Activated T-cell treated with anti-CD3 and anti-CD28 coated beads, Interleukin-2, amount 50 U/mL, for 72 hours (primary cell): ENCODE results near the gene GPR158. TPM values are rescaled to one million over a fixed set of nuclear protein-coding genes. Genes with fewer than 3 reads are reported as not detected.

Experiments
- ATAC-seq, 2 donors: fragments of 150-1000 bp; cut with Tn5 transposase; replicated peaks in 1 of 2; 2 replicates each; pipeline ENCODE4 v1.10.0; 2021; ENCODE audit warnings: moderate library complexity in 2 of 2, mild to moderate bottlenecking in 1 of 2
- DNase-seq, 2 donors: peaks; one replicate each; pipeline ENCODE4 v3.0.0; 2021 to 2022; ENCODE audit warnings: mixed read lengths in 1 of 2
- H3K27ac Mint-ChIP-seq: one replicate; pipeline ENCODE4 v1.8.0; 2022; ENCODE audit warnings: mild to moderate bottlenecking, moderate library complexity, mixed read lengths
- H3K27me3 Mint-ChIP-seq: one replicate; pipeline ENCODE4 v1.8.0; 2022; ENCODE audit warnings: low read depth, mixed read lengths
- H3K36me3 Mint-ChIP-seq, 2 donors: one replicate each; pipeline ENCODE4 v1.8.0; 2022; ENCODE audit warnings: mixed read lengths in 2 of 2, mild to moderate bottlenecking in 1 of 2; ENCODE audit not compliant: insufficient read depth in 2 of 2
- H3K4me1 Mint-ChIP-seq: one replicate; pipeline ENCODE4 v1.8.0; 2022; ENCODE audit warnings: low read depth, mixed read lengths
- H3K4me3 Mint-ChIP-seq, 2 donors: one replicate each; pipeline ENCODE4 v1.8.0; 2022; ENCODE audit warnings: mild to moderate bottlenecking in 2 of 2, mixed read lengths in 2 of 2, moderate library complexity in 2 of 2
- H3K9me3 Mint-ChIP-seq, 2 donors: one replicate each; pipeline ENCODE4 v1.8.0; 2022; ENCODE audit warnings: mixed read lengths in 2 of 2
- total RNA-seq, 2 donors: library from RNA; stranded (reverse); gene quantifications; one replicate each; pipeline ENCODE4 v1.2.3, GENCODE V29; 2022

GPR158 gene
- total RNA-seq, 2 donors from 2014 or later = not detected

DNA sequence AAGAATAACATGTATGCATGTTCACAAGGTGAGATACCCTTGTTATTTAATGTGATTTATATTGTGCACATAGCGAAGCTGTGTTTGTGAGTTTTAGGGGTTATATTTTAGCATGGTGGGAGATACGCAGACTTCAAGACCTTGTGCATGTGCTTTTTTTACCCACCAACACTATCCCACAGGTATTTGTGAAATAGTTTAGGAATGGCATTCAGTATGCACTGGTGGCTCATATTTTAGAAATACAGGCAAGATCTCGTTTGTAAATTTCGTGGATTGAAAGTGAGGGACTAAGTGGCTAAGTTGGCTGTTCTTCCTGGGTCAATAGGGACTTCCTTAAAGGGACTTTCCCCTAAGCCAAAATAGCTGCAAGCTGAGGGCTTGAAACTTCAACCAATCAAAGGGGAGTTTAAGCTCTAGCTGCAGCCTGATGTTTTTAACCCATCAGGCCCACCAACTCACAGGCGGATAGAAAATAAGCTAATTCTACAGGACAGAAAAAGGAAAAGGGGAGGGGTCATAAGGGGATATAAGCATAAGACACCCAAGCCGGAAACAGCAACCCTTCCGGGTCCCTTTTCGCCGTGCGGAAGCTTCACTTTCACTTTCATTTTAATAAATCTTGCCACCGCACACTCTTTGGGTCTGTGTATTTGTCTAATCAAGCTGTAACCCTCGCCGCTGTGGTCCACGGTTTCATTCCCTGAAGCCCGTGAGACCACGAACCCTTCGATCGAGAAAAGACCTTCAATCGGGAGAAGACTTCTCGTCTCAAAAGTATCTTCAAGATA lies 291.0 kb downstream of the GPR158 start:
- H3K4me1 Mint-ChIP-seq = no peaks in the 10 kb centered on the region
- ATAC-seq (no peak), DNase-seq (no peak)
- no peak overlapping the region for H3K27ac Mint-ChIP-seq
- H3K9me3 Mint-ChIP-seq = peaks cover 6 to 9% of the 10 kb centered on the region in 2 donors
- no peaks in the 10 kb centered on the region for H3K36me3 Mint-ChIP-seq
- H3K27me3 Mint-ChIP-seq = no peaks in the 10 kb centered on the region
- no peak overlapping the region for H3K4me3 Mint-ChIP-seq

DNA sequence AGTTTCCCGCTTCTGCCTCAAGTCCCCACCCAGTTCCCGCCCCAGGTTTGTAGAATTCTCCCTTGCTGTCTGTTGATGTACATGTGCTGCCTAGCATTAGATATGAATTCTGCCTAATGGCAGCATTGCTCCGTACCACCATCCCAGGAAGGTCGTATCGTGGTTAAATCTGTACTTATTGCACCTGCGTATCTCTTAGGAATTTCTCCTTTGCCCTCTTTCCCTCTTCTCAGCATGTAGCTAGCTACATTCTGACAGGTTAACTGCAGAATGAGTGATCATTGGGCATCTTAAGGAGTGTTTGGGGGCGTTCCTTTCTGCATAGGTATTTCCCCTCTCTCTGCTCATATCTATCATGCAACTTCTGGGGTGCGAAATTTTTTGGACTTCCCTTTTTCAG lies 293.1 kb downstream of the GPR158 start:
- no peak overlapping the region for H3K27ac Mint-ChIP-seq
- H3K4me3 Mint-ChIP-seq = no peak overlapping the region
- DNase-seq = no peak
- H3K36me3 Mint-ChIP-seq = no peaks in the 10 kb centered on the region
- no peaks in the 10 kb centered on the region for H3K27me3 Mint-ChIP-seq
- no peaks in the 10 kb centered on the region for H3K4me1 Mint-ChIP-seq
- H3K9me3 Mint-ChIP-seq = peaks cover 2 to 6% of the 10 kb centered on the region in 2 donors
- no peak for ATAC-seq

- ATAC-seq (no peak), DNase-seq (no peak)
- Mint-ChIP-seq H3K27me3 (no peaks in the 10 kb centered on the region), H3K27ac (no peak overlapping the region), H3K36me3 (peaks cover 0 to 4% of the 10 kb centered on the region in 2 donors), H3K4me3 (no peak overlapping the region), H3K4me1 (no peaks in the 10 kb centered on the region), H3K9me3 (peaks cover 7 to 18% of the 10 kb centered on the region in 2 donors)
These were observed 306.7 kb downstream of the GPR158 start for GRCh38 chr10:25481467-25481866.

DNA sequence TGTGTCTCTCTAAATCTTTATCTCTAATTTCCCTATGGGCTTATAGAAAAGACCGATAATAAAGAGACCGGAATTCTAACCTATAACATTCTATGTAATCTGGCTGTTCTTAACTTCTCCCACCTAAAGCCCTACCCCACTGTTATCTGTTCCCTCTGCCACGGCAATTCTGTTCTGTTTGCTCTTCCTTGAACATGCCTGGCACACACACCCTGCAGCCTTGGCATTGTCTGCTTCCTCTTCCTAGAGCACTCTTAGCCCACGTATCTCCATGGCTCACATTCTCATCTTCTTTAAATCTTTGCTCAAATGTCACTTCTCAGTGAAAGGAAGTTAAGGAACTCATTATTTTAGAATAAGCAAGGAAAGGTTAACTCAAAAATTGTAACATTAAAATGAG lies 309.2 kb downstream of the GPR158 start:
- no peak overlapping the region for H3K27ac Mint-ChIP-seq

GRCh38 chr10:25487266-25487665 lies 312.5 kb downstream of the GPR158 start:
- H3K27ac Mint-ChIP-seq = no peak overlapping the region
- ATAC-seq (no peak), DNase-seq (no peak)
- no peak overlapping the region for H3K4me3 Mint-ChIP-seq
- H3K36me3 Mint-ChIP-seq = peaks cover 0 to 2% of the 10 kb centered on the region in 2 donors
- H3K9me3 Mint-ChIP-seq = peaks cover 7 to 16% of the 10 kb centered on the region in 2 donors
- no peaks in the 10 kb centered on the region for H3K4me1 Mint-ChIP-seq
- H3K27me3 Mint-ChIP-seq = no peaks in the 10 kb centered on the region

More for the DNA sequence above, 309.2 kb downstream of the GPR158 start:
- no peaks in the 10 kb centered on the region for H3K27me3 Mint-ChIP-seq
- peaks cover 0 to 2% of the 10 kb centered on the region in 2 donors for H3K36me3 Mint-ChIP-seq
- no peak overlapping the region for H3K4me3 Mint-ChIP-seq
- ATAC-seq = no peak
- H3K9me3 Mint-ChIP-seq = peaks cover 7 to 18% of the 10 kb centered on the region in 2 donors
- H3K4me1 Mint-ChIP-seq = no peaks in the 10 kb centered on the region
- DNase-seq = no peak

GRCh38 chr10:25492040-25492439 lies 317.2 kb downstream of the GPR158 start:
- Mint-ChIP-seq H3K27me3 (no peaks in the 10 kb centered on the region), H3K27ac (no peak overlapping the region), H3K4me3 (no peak overlapping the region), H3K36me3 (no peaks in the 10 kb centered on the region), H3K4me1 (no peaks in the 10 kb centered on the region), H3K9me3 (peaks cover under 1 to 1% of the 10 kb centered on the region in 2 donors)
- ATAC-seq (no peak), DNase-seq (no peak)

- DNase-seq (no peak), ATAC-seq (no peak)
- no peak overlapping the region for H3K4me3 Mint-ChIP-seq
- H3K27ac Mint-ChIP-seq = no peak overlapping the region
- no peaks in the 10 kb centered on the region for H3K36me3 Mint-ChIP-seq
- H3K4me1 Mint-ChIP-seq = no peaks in the 10 kb centered on the region
- H3K9me3 Mint-ChIP-seq = peaks cover 0 to 1% of the 10 kb centered on the region in 2 donors
- no peaks in the 10 kb centered on the region for H3K27me3 Mint-ChIP-seq
These were observed 317.9 kb downstream of the GPR158 start for GRCh38 chr10:25492680-25493079.

GRCh38 chr10:25493122-25493893 lies 318.5 kb downstream of the GPR158 start:
- Mint-ChIP-seq H3K36me3 (no peaks in the 10 kb centered on the region), H3K4me3 (no peak overlapping the region), H3K27ac (no peak overlapping the region), H3K9me3 (no peaks in the 10 kb centered on the region), H3K4me1 (no peaks in the 10 kb centered on the region), H3K27me3 (no peaks in the 10 kb centered on the region)
- DNase-seq = no peak
- no peak for ATAC-seq

- Mint-ChIP-seq H3K36me3 (no peaks in the 10 kb centered on the region), H3K4me1 (no peaks in the 10 kb centered on the region), H3K4me3 (no peak overlapping the region), H3K9me3 (peaks cover 0 to 2% of the 10 kb centered on the region in 2 donors), H3K27me3 (no peaks in the 10 kb centered on the region), H3K27ac (no peak overlapping the region)
- DNase-seq (no peak), ATAC-seq (no peak)
These were observed 322.4 kb downstream of the GPR158 start for GRCh38 chr10:25497246-25497645.

- ATAC-seq = no peak
- no peak for DNase-seq
- peaks cover 0 to 2% of the 10 kb centered on the region in 2 donors for H3K9me3 Mint-ChIP-seq
- no peaks in the 10 kb centered on the region for H3K36me3 Mint-ChIP-seq
- no peak overlapping the region for H3K4me3 Mint-ChIP-seq
- H3K27me3 Mint-ChIP-seq = no peaks in the 10 kb centered on the region
- H3K27ac Mint-ChIP-seq = no peak overlapping the region
- H3K4me1 Mint-ChIP-seq = no peaks in the 10 kb centered on the region
These were observed 323.8 kb downstream of the GPR158 start for GRCh38 chr10:25498645-25499044.

DNA sequence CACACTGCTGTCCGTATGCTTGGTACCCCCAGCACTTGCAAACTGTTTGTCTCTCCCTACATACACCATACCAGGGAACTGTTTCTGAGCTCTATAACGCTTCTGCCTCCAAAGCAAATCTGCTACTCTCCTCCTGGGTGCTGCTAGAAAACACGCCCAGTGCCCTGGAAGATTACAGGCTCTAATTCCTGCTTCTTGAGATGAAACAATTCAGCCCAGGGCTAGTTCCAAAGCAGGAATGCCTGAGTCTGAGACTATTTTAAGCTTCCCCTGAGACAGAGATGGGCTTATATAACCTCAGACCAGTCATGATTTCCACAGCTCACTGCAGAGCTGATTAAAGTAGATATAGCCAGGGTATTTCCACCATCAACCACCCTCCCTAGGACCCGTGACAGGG lies 327.1 kb downstream of the GPR158 start:
- Mint-ChIP-seq H3K4me3 (no peak overlapping the region), H3K27me3 (no peaks in the 10 kb centered on the region), H3K4me1 (no peaks in the 10 kb centered on the region), H3K36me3 (no peaks in the 10 kb centered on the region), H3K9me3 (peaks cover 0 to 6% of the 10 kb centered on the region in 2 donors), H3K27ac (no peak overlapping the region)
- ATAC-seq (no peak), DNase-seq (no peak)

DNA sequence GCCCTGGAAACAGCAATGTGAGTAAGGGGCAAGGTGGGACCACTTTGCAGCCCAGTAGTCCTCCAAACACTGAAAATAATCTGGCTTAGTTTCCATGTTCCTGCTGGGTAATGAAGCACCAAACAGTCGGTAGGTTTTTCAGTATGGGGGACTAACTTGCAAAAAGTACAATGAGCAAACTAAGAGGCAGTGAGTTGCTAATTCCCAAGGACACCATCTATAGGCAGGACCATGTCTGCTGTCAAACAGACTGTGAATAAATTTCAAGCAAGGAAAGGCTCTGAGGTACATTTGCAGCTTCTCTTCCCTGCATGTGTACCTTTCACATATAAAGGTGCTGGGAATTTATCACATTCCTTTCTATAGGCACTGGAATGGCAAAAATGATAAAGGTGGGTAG lies 327.7 kb downstream of the GPR158 start:
- Mint-ChIP-seq H3K4me1 (no peaks in the 10 kb centered on the region), H3K9me3 (peaks cover 2 to 6% of the 10 kb centered on the region in 2 donors), H3K27ac (no peak overlapping the region), H3K27me3 (no peaks in the 10 kb centered on the region), H3K4me3 (no peak overlapping the region), H3K36me3 (no peaks in the 10 kb centered on the region)
- ATAC-seq (no peak), DNase-seq (no peak)

DNA sequence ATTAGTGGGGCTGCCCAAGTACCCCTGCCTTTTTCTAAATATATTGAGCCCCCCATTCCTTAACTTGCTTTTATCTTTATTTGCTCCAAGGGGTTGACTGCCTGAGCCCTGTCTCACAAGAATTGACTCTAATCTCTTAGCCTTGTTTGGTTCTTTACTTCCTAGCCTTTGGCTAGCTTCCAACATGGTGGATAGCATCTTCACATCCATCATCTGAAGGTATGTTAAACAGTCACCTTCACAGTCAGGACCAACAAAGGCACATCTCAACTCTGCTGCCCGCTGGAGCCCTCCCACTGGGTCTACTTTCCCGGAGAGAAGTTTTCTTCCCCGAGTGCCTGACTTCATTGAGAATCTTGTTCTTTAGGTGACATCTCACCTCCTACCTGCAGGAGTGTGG lies 329.5 kb downstream of the GPR158 start:
- H3K27me3 Mint-ChIP-seq = no peaks in the 10 kb centered on the region
- no peaks in the 10 kb centered on the region for H3K36me3 Mint-ChIP-seq
- peaks cover 2 to 6% of the 10 kb centered on the region in 2 donors for H3K9me3 Mint-ChIP-seq
- H3K27ac Mint-ChIP-seq = no peak overlapping the region
- DNase-seq = no peak
- no peak overlapping the region for H3K4me3 Mint-ChIP-seq
- no peaks in the 10 kb centered on the region for H3K4me1 Mint-ChIP-seq
- no peak for ATAC-seq
